ENCODE measurements around the gene JPH2.

Gene JPH2

DNA sequence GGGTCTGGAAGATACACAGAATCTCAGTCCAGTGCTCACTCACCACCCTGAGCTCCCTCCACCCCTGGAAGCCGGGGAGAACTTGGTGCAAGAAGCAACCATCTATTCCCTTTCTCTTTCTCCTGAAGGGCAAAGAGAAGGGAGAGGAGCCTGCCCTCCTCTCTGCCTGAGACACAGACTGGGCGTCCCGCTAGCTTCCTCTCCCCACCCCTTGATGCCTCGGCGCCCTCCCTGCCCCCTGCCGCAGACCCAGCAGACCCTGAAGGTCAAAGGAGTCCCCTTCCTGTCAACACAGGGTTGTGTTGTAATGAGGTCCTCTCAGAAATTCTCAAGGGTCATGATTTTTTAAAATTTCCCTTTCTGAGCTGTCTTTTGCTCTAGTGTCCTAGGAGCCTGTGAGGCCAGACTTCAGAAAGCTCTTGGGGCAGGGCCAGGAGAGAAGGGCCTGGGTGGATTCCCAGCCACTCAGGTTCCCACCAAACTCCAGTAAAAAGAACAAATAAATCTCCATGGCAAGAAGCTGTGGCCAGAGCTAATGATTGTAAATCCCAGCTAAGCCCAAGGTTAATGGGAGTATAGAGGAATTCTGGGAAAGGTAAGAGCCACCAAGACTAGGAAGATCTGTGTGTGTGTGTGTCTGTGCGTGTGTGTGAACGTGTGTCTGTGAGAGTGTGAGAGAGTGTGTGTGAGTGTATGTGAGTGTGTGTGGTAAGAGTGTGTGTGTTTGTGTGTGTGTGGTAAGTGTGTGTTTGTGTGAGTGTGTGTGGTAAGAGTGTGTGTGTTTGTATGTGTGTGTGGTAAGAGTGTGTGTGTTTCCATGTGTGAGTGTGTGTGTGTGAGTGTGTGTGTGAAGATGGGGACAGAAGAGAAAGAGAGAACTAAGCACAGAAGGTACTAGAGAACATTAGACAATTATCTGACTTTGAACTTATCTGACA, 1.1 kb upstream of the JPH2 start:
- no peak for DNase-seq (ENCODE audit: low read depth in 2 of 2)

DNA sequence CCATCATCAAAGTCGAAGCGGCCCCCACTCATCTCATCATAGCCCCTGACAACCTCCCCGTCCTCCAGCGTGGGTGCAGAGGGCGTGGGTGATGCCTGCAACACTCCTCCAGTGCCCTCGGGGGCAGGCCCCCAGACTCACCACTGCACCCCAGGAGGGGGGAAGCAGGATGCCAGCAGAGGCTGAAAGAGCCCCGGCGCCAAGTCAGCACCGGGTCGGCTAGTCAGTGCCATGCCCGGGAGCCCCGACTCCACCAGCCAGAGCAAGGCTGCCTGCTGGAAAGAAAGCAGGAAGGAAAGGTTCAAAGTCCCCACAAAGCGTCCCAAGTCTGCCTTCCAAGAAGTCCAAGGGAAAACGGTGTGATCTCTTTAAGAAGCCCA, 324 bp downstream of the JPH2 start:
- no peak for DNase-seq (ENCODE audit: low read depth in 2 of 2)

DNA sequence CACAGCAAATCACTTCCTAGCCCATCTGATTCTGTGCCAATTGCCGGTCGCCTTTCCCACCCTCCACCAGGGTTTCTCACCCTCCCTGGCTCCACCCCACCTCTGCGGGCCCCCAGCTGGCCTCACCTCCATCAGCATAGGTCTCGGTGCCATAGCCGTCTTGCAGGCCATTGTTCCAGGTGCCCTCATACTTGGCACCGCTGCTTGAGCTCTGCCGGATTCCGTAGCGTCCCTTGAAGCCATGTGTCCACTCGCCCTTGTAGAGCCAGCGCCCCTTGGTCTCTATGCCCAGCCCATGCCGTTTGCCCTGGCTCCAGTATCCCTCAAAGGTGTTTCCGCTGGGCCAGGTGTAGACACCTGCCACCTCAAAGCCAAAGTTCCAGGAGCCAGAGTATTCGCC, 787 bp downstream of the JPH2 start:
- no peak for DNase-seq (ENCODE audit: low read depth in 2 of 2)

GRCh38 chr20:44185574-44185973, 1.4 kb downstream of the JPH2 start:
- no peak for DNase-seq (ENCODE audit: low read depth in 2 of 2)

DNA sequence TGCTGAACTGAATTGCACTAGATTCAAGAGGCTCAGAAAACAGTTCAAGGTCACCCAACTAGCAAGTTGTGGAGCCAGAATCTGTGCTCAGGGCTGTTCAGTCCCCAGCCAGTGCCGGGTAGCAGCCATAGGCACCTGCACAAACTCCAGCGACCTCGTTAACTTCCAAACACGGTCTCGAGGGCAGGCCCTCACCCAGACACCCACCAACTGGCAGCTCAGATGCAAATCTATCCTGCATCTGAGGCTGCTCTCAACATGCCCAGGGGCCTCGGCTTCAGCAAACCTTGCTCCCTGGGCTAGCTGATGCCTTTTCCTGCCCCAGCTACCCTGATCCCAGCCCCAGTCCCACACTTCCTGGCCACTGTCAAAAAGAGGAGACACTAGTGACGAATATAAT, 3.7 kb downstream of the JPH2 start:
- no peak for DNase-seq (ENCODE audit: low read depth in 2 of 2)

- no peak for DNase-seq (ENCODE audit: low read depth in 2 of 2)
Observed at GRCh38 chr20:44182863-44183262, 4.1 kb downstream of the JPH2 start.

- no peak for DNase-seq (ENCODE audit: low read depth in 2 of 2)
Observed at GRCh38 chr20:44182135-44182765, 4.7 kb downstream of the JPH2 start.

DNA sequence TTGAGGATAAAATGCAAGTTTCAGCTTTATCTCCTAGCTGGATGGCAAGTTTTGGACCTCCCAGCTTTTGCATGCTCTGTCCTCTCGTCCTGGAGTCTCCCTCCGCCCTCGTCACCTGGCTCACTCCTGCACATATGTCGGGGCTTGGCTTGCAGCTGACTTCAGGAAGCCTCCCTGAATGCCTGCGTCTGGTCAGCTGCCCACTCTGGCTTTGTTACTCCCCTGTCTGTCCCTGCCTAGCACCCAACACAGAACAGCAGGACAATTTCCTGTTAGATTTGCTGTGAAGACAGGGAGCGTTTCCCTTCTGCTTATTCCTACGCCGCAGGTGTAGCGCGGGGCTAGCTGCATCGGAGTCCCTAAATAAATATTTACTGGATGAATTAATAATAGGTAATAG, 5.4 kb downstream of the JPH2 start:
- DNase-seq (ENCODE audit: low read depth in 2 of 2): no peak

- no peak for DNase-seq (ENCODE audit: low read depth in 2 of 2)
Observed at GRCh38 chr20:44180814-44181213, 6.2 kb downstream of the JPH2 start.

DNA sequence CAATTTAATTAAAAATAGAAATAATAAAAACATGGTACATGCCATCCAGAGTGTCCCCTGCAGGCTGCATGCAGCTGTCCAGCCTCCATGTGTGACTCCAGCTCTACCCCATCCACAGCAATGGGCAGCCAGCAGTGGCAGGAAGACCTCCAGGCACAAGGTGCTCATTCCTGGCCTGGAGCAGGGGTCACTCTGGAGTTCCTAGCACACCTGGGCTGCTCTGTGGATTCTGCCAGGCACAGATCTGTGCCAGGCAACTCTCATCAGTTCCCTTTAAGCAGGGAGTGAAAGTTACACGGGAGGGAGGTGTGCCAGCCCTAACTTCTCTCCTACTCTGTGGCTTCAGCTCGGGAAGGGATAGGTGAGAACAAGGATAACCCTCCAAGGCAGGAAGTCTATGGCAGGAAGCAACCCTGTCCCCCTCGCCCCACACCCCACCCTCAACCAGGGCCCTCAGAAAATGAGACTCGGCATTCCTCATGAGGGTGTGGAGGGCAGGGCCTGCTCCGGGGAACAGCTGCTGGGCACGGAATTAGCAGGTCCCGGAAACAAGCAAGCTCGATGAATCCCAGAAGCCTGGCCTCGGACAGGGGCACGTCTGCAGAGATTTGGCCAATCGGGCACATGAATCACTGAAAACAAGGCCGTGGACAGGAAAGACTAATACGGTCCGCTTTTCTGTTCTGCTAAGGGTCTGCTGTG, 10.0 kb downstream of the JPH2 start:
- DNase-seq (ENCODE audit: low read depth in 2 of 2): no peak

DNA sequence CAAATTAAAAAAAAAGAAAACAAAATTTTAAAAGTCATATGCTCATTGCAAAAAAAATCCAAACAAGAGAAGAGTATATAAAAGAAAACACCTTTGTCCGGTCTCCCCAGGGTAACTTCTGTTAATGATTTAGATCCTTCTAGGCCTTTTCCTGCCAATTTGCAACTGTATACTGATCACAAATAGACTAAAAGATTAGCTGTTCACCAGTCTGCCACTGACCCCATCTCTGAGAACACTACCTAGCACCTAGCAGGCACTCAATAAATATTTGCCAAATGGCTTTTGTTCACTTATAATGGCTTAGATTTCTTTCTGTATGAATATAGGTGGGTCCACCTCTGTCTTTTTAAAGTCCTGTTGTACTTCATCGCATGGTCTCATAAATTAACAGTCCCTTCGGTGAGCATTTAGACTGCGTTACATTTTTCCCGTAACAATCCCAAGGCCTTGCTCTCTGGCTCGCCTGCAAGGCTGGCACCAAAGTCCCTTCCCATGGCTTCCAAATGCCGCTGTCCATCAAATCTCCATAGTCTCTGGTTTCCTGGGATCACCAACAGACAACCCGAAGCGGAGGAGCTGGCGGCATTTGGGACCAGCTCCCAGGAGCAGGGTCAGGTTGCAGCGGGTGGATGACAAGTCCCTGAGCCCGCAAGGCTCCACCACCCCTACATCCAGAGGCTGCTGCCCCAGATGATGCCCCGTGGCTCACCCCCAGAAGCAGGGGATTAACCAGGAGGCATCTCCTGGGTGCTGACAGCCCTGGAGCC, 11.8 kb downstream of the JPH2 start:
- DNase-seq (ENCODE audit: low read depth in 2 of 2): no peak

DNA sequence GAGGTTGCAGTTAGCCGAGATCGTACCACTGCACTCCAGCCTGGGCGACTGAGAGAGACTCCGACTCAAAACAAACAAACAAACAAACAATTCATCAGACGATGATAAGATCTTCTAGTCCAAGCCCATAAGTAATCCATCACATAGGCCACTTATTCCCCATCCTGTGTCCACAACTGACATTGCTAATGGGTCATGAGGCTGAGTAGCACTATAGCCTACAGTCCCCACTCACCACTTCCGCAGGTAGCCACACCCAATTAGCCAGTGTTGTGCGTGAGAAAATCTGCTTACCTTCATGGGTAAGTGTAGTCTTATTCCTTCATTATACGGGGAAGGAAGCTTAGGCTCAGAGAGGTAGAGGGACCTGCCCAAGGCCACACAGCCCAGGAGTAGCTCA, 13.1 kb downstream of the JPH2 start:
- no peak for DNase-seq (ENCODE audit: low read depth in 2 of 2)

DNA sequence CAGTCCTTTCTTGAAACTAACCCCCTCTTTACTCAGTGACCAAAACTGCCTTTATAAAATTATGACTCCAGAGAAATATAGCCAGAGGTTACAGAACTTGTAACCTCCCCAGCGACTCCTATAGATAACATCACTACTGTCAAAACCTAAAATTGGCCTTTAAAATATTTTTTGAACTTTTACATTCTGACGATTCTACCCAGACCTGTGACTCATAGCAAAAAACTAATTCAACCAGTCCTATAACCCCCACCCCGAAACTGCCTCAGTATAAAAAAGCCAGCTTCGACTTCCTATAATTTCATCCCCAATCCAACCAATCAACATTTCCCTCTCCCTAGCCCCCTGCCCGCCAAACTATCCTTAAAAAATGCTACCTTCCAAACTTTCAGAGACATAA, 13.9 kb downstream of the JPH2 start:
- DNase-seq (ENCODE audit: low read depth in 2 of 2): no peak

- DNase-seq (ENCODE audit: low read depth in 2 of 2): no peak
Observed at GRCh38 chr20:44172572-44172950, 14.4 kb downstream of the JPH2 start.

DNA sequence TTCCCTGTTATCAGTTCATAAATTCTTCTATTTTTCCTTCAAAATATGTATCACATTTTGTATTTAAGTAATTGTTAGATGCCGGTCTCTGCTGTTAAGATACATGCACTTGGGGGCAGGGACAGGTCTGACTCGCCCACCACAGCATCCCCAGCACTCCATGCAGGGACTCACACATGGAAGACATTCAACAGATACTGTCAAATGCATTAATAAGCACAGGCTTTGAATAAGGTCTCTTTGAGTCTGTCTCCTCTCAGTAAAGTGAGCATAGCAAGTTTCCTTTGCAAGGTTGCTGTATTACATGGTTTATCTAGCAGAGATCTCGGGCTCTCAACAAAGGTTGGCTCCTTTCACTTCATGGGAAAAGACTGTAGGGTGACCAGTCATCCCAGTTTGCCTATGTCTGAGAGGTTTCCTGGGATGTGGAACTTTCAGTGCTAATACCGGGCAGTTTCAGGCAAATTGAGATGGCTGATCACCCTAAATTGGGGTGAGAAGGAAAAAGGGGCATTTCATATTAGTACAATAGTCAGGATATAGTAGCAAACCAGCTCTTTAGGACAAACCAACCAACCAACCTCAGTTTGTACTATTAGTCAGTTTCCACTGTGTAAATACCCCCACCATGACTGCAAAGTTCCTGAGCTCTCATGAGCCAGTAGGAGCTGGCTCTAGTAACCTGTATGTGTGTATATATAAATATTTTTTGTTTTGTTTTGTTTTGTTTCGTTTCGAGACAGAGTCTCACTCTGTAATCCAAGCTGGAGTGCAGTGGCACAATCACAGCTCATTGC, 15.0 kb downstream of the JPH2 start:
- no peak for DNase-seq (ENCODE audit: low read depth in 2 of 2)

- DNase-seq (ENCODE audit: low read depth in 2 of 2): no peak
Observed at GRCh38 chr20:44170816-44171410, 16.1 kb downstream of the JPH2 start.

GRCh38 chr20:44167736-44168135, 19.3 kb downstream of the JPH2 start:
- no peak for DNase-seq (ENCODE audit: low read depth in 2 of 2)

- DNase-seq (ENCODE audit: low read depth in 2 of 2): no peak
Observed at GRCh38 chr20:44166477-44166876, 20.5 kb downstream of the JPH2 start.

- DNase-seq (ENCODE audit: low read depth in 2 of 2): no peak
Observed at GRCh38 chr20:44166008-44166407, 21.0 kb downstream of the JPH2 start.

DNA sequence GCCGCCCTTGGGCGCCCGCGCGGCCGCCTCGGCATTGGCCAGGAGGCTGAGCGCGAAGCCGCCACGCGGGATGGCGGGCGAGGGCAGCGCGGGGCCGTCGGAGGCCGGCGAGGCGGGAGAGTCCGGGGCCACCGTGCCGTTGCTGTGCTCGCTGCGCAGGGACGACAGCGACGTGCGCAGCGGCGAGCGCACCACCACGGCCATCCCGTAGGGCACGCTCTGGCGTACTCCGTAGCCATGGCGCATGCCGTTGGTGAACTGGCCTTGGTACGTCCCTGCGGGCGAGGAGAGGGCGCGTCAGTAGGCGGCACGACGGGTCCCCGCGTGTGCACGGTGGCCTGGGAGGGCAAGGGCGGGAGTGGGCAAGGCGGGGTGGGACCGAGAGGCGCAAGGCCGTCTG, 26.9 kb downstream of the JPH2 start:
- no peak for DNase-seq (ENCODE audit: low read depth in 2 of 2)

GRCh38 chr20:44159711-44160110, 27.3 kb downstream of the JPH2 start:
- no peak for DNase-seq (ENCODE audit: low read depth in 2 of 2)

All from stimulated activated CD8-positive, alpha-beta memory T cell treated with anti-CD3 and anti-CD28 coated beads, Interleukin-2, amount 100 ng/mL, for 1 hour (primary cell).